IMR-90 (cell line): Measurements from ENCODE around the gene PTPRN2. TPM values are rescaled to one million over a fixed set of nuclear protein-coding genes. Genes with fewer than 3 reads are reported as not detected.

Experiments
- ATAC-seq: fragments of 200-7000 bp; cut with Tn5 transposase; 2 replicates; pipeline ENCODE4 v1.9.1; 2020; ENCODE audit warnings: low read depth, mild to moderate bottlenecking, moderate library complexity
- BruUV-seq: library from RNA; stranded (reverse); fragments of 400-500 nt; replicated peaks from 2 replicates; lab custom pipeline; 2021; lab: Mats Ljungman, UMichigan
- CTCF ChIA-PET: fragments of 300-600 bp; formaldehyde crosslinking; extraction: SDS; loops from one replicate; lab custom pipeline; 2021; ENCODE audit warnings: antibody characterized with exemption; lab: Yijun Ruan, JAX
- POLR2A ChIA-PET: fragments of 300-600 bp; sonication (Branson Sonifier 250); formaldehyde crosslinking; loops from one replicate; lab custom pipeline; 2022; ENCODE audit warnings: antibody characterized with exemption; ENCODE audit not compliant: unreplicated experiment; lab: Charles Lee
- DNase-seq: peaks from one replicate; pipeline ENCODE4 v3.0.0; 2013
- H2AFZ ChIP-seq: replicated peaks from 2 replicates; pipeline ENCODE3; 2013; ENCODE audit warnings: low read length, mild to moderate bottlenecking; ENCODE audit not compliant: poor library complexity
- H2AK5ac ChIP-seq: 2 replicates; pipeline ENCODE4 v1.6.1; 2013; ENCODE audit warnings: low read depth, low read length, inconsistent platforms
- H2AK9ac ChIP-seq: replicated peaks from 2 replicates; pipeline ENCODE3; 2013; ENCODE audit warnings: mild to moderate bottlenecking, low read depth, low read length, moderate library complexity; ENCODE audit not compliant: poor library complexity
- H2BK120ac ChIP-seq: 2 replicates; pipeline ENCODE4 v1.6.1; 2013; ENCODE audit warnings: low read depth, low read length, inconsistent platforms
- H2BK15ac ChIP-seq: 3 replicates; pipeline ENCODE4 v1.6.1; 2013; ENCODE audit warnings: low read depth, low read length, inconsistent platforms
- H2BK20ac ChIP-seq: 2 replicates; pipeline ENCODE4 v1.6.1; 2013; ENCODE audit warnings: low read depth, mild to moderate bottlenecking, inconsistent platforms, low read length, moderate library complexity
- H2BK5ac ChIP-seq: 2 replicates; pipeline ENCODE4 v1.6.1; 2013; ENCODE audit warnings: mild to moderate bottlenecking, low read depth, low read length, inconsistent platforms; ENCODE audit not compliant: poor library complexity, severe bottlenecking
- H3K14ac ChIP-seq: replicated peaks from 2 replicates; pipeline ENCODE4 v1.6.1; 2013; ENCODE audit warnings: low read depth, low read length, inconsistent platforms
- H3K18ac ChIP-seq: 2 replicates; pipeline ENCODE4 v1.6.1; 2013; ENCODE audit warnings: low read depth, low read length, control low read depth
- H3K23ac ChIP-seq: 2 replicates; pipeline ENCODE4 v1.6.1; 2013; ENCODE audit warnings: low read depth, low read length, inconsistent platforms
- H3K27ac ChIP-seq: 2 replicates; pipeline ENCODE4 v1.5.1; 2013; ENCODE audit warnings: mild to moderate bottlenecking, control low read depth, low read length; ENCODE audit not compliant: insufficient read depth
- H3K27me3 ChIP-seq: 2 replicates; pipeline ENCODE4 v1.6.1; 2013; ENCODE audit warnings: low read length; ENCODE audit not compliant: control insufficient read depth, insufficient read depth
- H3K36me3 ChIP-seq: 2 replicates; pipeline ENCODE4 v1.6.1; 2013; ENCODE audit warnings: low read length, mixed read lengths; ENCODE audit not compliant: control insufficient read depth, insufficient read depth
- H3K4ac ChIP-seq: 2 replicates; pipeline ENCODE4 v1.6.1; 2013; ENCODE audit warnings: low read depth, low read length, inconsistent platforms
- H3K4me1 ChIP-seq: 2 replicates; pipeline ENCODE4 v1.6.1; 2013; ENCODE audit warnings: low read length, mixed read lengths; ENCODE audit not compliant: control insufficient read depth, insufficient read depth
- H3K4me2 ChIP-seq: 2 replicates; pipeline ENCODE4 v1.6.1; 2013; ENCODE audit warnings: low read depth, mild to moderate bottlenecking, control low read depth, low read length, moderate library complexity
- H3K4me3 ChIP-seq: 2 replicates; pipeline ENCODE4 v1.5.1; 2013; ENCODE audit warnings: low read depth, mild to moderate bottlenecking, control low read depth, low read length, moderate library complexity; ENCODE audit not compliant: insufficient read depth
- H3K56ac ChIP-seq: 2 replicates; pipeline ENCODE4 v1.6.1; 2013; ENCODE audit warnings: low read length, inconsistent platforms; ENCODE audit not compliant: insufficient read depth; ENCODE audit errors: extremely low read depth
- H3K79me1 ChIP-seq, 2 experiments: 2 replicates each; pipeline ENCODE4 v1.6.1; 2013; ENCODE audit warnings: low read length in 2 of 2, inconsistent platforms in 1 of 2, low read depth in 1 of 2
- H3K9ac ChIP-seq: 2 replicates; pipeline ENCODE4 v1.6.1; 2013; ENCODE audit warnings: low read depth, low read length, control low read depth
- H3K9me1 ChIP-seq: 2 replicates; pipeline ENCODE4 v1.6.1; 2013; ENCODE audit warnings: low read length, inconsistent platforms; ENCODE audit not compliant: insufficient read depth
- H3K9me3 ChIP-seq: 2 replicates; pipeline ENCODE4 v1.6.1; 2013; ENCODE audit warnings: low read length; ENCODE audit not compliant: control insufficient read depth, insufficient read depth
- H4K20me1 ChIP-seq: 2 replicates; pipeline ENCODE4 v1.6.1; 2013; ENCODE audit warnings: low read length, inconsistent platforms; ENCODE audit not compliant: insufficient read depth
- H4K5ac ChIP-seq: 2 replicates; pipeline ENCODE4 v1.6.1; 2013; ENCODE audit warnings: mild to moderate bottlenecking, low read depth, low read length, control low read depth
- H4K8ac ChIP-seq, 2 experiments: 2 replicates each; pipeline ENCODE4 v1.6.1; 2013; ENCODE audit warnings: low read depth in 2 of 2, low read length in 2 of 2, control low read depth in 1 of 2, inconsistent platforms in 1 of 2
- H4K91ac ChIP-seq: 2 replicates; pipeline ENCODE4 v1.6.1; 2013; ENCODE audit warnings: low read depth, low read length, inconsistent platforms; ENCODE audit not compliant: insufficient read depth
- FOS ChIP-seq: fragments of 150-350 bp; IDR thresholded peaks from 2 replicates; pipeline ENCODE4 v1.6.1; 2016; ENCODE audit warnings: low read depth, low read length
- MAFK ChIP-seq: IDR thresholded peaks from 2 replicates; pipeline ENCODE4 v1.6.1; 2012; ENCODE audit warnings: low read depth, low read length, improper control_type of control experiment
- SMC3 ChIP-seq: fragments of 150-350 bp; IDR thresholded peaks from 2 replicates; pipeline ENCODE4 v1.6.1; 2016; ENCODE audit warnings: low read depth, mild to moderate bottlenecking, antibody characterized with exemption, low read length, moderate library complexity
- WGBS, 2 experiments: methylation state at CpG; one replicate each; pipeline versions ENCODE4 v1.1.5 to v1.1.7; 2013; ENCODE audit warnings: missing lambda C conversion rate in 2 of 2; ENCODE audit not compliant: insufficient read length in 1 of 2; ENCODE audit errors: extremely low coverage in 2 of 2; 5-methylcytosine and 5-hydroxymethylcytosine counted together
- dilution Hi-C: fragments of 300-500 bp; cut with HindIII; formaldehyde crosslinking; loops from one replicate; pipeline ENCODE4 v1.14.3; 2018; ENCODE audit warnings: low sequenced_read_pairs; ENCODE audit not compliant: unreplicated experiment
- in situ Hi-C: fragments of 300-500 bp; cut with MboI; formaldehyde crosslinking; loops from 3 replicates; pipeline ENCODE4 v1.14.3; 2019; ENCODE audit warnings: low sequenced_read_pairs, inconsistent platforms, mixed read lengths
- intact Hi-C: fragments of 100-400 bp; cut with micrococcal nuclease; formaldehyde crosslinking; loops from 2 replicates; pipeline ENCODE4 v1.10.0; 2022
- polyA plus RNA-seq, 3 experiments: library from polyadenylated mRNA; depleted of rRNA; stranded (reverse); fragments of >200 nt; gene quantifications; 2 replicates each; pipeline ENCODE4 v1.2.3, GENCODE V29; 2012; ENCODE audit warnings: low replicate concordance in 1 of 3
- total RNA-seq: library from RNA; depleted of rRNA; stranded (reverse); fragments of >200 nt; gene quantifications from 2 replicates; pipeline ENCODE4 v1.2.3, GENCODE V29; 2012

PTPRN2 gene
- total and polyA plus RNA-seq, 2 of the 4 experiments (the other 2 are of a cell fraction), result 0.03 TPM; not detected in 1

- dilution Hi-C loops, result no loop called here
- DNase-seq, result no peak
- in situ Hi-C loops, result no loop called here
- H3K4ac ChIP-seq, result no peak overlapping the region
- no peak overlapping the region for H4K91ac ChIP-seq
- peaks cover 36% of the 10 kb centered on the region for H3K9me3 ChIP-seq
- no peak overlapping the region for H4K5ac ChIP-seq
- POLR2A ChIA-PET, result no interaction called here
- H2AK9ac ChIP-seq, result no peak overlapping the region
- no peak overlapping the region for H3K14ac ChIP-seq
- no peak for ATAC-seq
- BruUV-seq, result no TSS peak
- no peak for TF ChIP-seq MAFK
- no peak for TF ChIP-seq FOS
- TF ChIP-seq SMC3, result no peak
- H3K9ac ChIP-seq, result no peak overlapping the region
- no peaks in the 10 kb centered on the region for H3K4me1 ChIP-seq
- H3K4me3 ChIP-seq, result no peak overlapping the region
- no peak overlapping the region for H2BK15ac ChIP-seq
- no peaks in the 10 kb centered on the region for H3K27me3 ChIP-seq
- H4K8ac ChIP-seq, result no peak overlapping the region
- intact Hi-C loops, result no loop called here
- H3K56ac ChIP-seq, result no peak overlapping the region
- H2BK120ac ChIP-seq, result no peak overlapping the region
- no peak overlapping the region for H2BK5ac ChIP-seq
- H3K27ac ChIP-seq, result no peak overlapping the region
- WGBS, 2 experiments, result 77% methylated on average over 3 of the region's 15 CpGs; no CpG with 5 or more reads in 1 of the 2 experiments
- H2AK5ac ChIP-seq, result no peak overlapping the region
- no peaks in the 10 kb centered on the region for H3K9me1 ChIP-seq
- H3K18ac ChIP-seq, result no peak overlapping the region
- H3K23ac ChIP-seq, result no peak overlapping the region
- no peaks in the 10 kb centered on the region for H4K20me1 ChIP-seq
- no peaks in the 10 kb centered on the region for H3K36me3 ChIP-seq
- CTCF ChIA-PET, result no interaction called here
- no peak overlapping the region for H2AFZ ChIP-seq
- H2BK20ac ChIP-seq, result no peak overlapping the region
- H3K79me1 ChIP-seq, result no peaks in the 10 kb centered on the region
- H3K4me2 ChIP-seq, result no peak overlapping the region
Observed at GRCh38 chr7:158175779-158176178, 411.8 kb downstream of the PTPRN2 start.
